Measurements from ENCODE around the gene DYDC2.
"Not testable (repeated sequence)": the region's sequence is repeated elsewhere in the genome, so short reads cannot be mapped to it uniquely, and the experiment has no call there.

DYDC2 gene

GRCh38 chr10:80415734-80416478 lies 59.3 kb downstream of the DYDC2 start:
- no peak for DNase-seq

GRCh38 chr10:80416479-80417098 lies 60.0 kb downstream of the DYDC2 start:
- no peak for DNase-seq

- not testable (repeated sequence) for DNase-seq
Measured at GRCh38 chr10:80417256-80417655, 60.7 kb downstream of the DYDC2 start.
